Hypothalamus (tissue), 51 donors: ENCODE results near the gene RPTN.
"Not testable (repeated sequence)": the region's sequence is repeated elsewhere in the genome, so short reads cannot be mapped to it uniquely, and the experiment has no call there.

ENCODE experiments used
- DNase-seq, 51 donors: peaks; one replicate each; lab custom pipeline; 2025; lab: John Stamatoyannopoulos, UW

The RPTN gene

GRCh38 chr1:152167835-152168534 lies 9.0 kb upstream of the RPTN start:
- DNase-seq = no peak

- no peak for DNase-seq
Measured at GRCh38 chr1:152166966-152167365, 7.9 kb upstream of the RPTN start.

GRCh38 chr1:152165286-152166077 lies 6.5 kb upstream of the RPTN start:
- DNase-seq = no peak

- DNase-seq = no peak
Measured at GRCh38 chr1:152164517-152165136, 5.6 kb upstream of the RPTN start.

- DNase-seq = no peak
Measured at GRCh38 chr1:152162792-152163463, 3.9 kb upstream of the RPTN start.

DNA sequence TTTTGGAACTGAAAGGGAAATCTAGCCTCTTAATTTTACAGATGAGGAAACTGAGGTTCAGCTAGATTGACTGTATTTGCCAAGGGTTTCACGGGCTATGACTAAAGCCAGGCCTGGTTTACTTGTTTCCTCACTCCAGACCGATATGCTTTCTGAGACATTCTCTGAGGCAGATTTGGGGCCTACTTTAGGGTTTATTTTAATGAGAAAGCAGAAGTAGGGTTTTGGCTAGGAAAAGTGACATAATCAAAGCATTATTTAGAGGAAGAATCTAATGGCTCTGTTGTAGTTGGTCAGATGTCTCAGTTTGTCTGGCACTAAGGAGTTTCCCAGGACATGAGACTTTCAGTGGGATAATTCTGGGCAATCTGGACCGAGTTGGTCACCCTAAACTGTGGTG lies 1.5 kb upstream of the RPTN start:
- DNase-seq = peak in 1 of 51 donors; percentile 17

DNA sequence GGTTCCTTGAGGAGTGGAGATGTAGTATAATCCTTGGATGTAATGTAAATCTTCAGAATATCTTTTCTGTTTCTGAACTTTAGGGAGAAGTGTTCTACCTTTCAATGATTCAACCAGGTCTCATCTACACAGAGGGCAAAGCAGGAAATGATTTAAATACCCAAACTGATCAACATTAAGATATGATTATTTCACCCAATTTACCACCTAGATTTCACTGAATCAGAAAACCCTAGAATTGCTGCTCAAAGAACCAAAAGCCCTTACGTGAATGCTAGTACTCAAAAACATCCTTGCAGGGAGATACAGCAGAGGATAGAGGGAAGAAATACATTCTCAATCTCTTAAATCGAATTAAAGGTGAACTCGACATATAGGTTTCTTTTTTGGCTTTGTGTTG lies 5.0 kb downstream of the RPTN start:
- no peak for DNase-seq

GRCh38 chr1:152151646-152152045 lies 7.4 kb downstream of the RPTN start:
- no peak for DNase-seq

GRCh38 chr1:152148981-152149380 lies 10.0 kb downstream of the RPTN start:
- no peak for DNase-seq

DNA sequence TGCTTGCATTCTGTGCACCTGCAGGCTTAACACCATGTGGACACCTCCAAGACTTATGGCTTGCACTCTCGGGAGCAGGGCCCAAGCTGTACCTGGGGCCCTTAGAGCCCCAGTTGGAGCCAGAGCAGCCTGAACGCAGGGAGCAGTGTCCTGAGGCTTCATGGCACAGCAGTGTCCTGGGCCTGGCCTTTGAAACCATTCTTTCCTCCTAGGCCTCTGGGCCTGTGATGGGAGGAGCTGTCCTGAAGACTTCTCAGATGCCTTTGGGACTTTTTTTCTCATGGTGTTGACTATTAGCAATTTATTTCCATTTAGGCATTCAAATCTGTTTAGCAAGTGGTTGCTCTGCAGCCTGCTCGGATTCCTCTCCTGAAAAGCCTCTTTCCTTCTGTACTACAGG lies 11.0 kb downstream of the RPTN start:
- DNase-seq = no peak

DNA sequence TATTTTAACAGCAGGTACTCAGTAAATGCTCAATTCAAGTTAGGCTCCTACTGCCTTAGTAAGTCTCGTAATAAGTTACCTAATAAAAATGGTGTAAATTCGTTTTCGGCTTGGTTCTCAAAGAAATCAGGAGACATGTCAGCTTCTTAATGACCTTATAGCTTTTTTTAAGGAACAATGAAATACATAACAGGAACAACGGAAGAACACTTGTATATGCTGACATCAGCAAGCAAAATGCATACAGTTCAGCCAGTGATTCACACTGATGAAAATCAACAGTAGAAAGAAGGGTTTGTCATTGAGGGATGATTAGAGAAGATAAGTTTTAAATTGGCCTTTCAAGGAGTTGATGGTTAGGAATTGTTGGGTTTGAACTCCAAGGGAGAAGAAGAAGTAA lies 13.3 kb downstream of the RPTN start:
- no peak for DNase-seq

DNA sequence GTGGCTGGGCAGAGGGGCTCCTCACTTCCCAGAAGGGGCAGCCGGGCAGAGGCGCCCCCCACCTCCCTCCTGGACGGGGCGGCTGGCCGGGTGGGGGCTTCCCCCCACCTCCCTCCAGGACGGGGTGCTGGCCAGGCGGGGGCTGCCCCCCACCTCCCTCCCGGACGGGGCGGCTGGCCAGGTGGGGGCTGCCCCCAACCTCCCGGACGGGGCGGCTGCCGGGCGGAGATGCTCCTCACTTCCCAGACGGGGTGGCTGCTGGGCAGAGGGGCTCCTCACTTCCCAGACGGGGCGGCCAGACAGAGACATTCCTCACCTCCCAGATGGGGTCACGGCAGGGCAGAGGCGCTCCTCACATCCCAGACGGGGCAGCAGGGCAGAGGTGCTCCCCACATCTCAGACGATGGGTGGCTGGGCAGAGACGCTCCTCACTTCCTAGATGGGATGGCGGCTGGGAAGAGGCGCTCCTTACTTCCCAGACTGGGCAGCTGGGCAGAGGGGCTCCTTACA lies 14.3 kb downstream of the RPTN start:
- DNase-seq = not testable (repeated sequence)

GRCh38 chr1:152143150-152143887 lies 15.7 kb downstream of the RPTN start:
- DNase-seq = no peak

DNA sequence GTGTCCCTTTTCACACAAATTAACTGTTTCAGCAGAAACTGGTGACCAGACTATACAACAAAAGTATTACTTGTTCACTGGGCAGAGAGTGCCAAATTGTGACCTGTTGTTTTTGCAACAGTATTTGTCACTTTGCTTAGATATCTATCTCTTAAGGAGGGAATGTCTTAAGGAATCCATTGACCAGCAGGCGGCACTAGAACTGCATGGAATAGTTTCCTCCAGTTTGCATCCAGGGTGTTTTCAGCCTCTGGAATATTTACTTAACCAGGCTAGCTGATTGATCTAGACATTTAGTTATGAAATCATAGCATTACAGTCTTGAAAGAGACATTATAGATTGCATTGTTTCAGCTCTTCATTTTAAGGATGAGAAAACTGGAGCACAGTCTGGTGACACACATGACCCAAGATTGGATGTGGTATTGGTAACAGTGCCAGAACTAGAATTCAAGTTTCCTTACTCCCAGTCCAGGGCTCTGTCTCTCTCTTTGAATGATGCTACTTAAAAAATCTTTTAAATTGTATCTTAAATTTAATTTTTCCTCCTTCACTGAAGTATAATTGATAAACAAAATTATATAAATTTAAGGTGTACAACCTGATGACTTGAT lies 16.9 kb downstream of the RPTN start:
- DNase-seq = peak in 28 of 51 donors; percentile 0 to 72 (median 16)

DNA sequence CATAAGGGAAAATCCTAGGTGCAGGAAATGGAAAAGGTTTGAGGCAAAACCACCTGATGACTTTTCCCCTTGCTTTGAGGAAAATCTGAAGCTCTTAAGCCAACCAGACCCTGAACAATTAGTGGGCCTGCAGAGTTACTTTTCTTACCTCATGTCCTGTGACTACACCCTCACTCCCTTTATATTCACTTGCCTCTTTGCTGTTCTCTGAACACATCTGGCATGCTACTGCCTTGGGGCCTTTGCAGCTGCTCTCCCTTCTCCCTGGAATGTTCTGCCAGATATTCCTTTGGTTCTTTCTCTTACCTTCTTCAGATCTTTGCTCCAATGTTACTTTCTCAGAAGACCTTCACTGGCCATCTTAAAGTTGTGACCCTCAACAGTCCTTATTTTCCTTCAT lies 21.8 kb downstream of the RPTN start:
- no peak for DNase-seq

- DNase-seq = no peak
Measured at GRCh38 chr1:152130186-152130585, 28.8 kb downstream of the RPTN start.

GRCh38 chr1:152127673-152128072 lies 31.4 kb downstream of the RPTN start:
- DNase-seq = no peak

DNA sequence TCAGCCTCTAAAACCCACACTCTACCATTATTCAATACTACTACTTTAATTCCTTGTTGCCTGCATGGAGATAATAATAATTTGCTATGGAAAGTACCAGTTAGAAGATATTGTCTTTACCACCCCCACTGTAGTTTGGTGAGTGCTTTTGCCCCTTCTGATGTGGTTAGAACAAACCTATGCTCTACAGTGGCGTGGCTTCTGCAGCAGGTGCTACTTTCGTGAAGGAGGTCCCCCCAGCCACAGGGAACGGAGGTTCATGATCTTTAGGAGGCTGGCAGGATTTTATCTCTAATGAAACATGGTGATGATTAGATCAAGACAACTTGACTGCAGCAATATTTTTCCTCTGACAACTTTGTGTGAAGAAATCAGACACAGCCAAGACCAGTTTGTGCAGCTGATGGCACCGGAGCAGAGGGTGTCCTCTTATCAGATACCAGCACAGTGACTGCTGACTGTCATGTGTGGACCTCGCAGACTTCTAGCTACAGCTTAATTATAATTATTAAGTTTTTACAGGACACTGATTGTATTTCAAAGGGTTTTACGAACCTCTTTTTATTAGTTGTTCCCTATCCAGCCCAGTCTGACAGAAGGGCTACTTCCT lies 33.1 kb downstream of the RPTN start:
- DNase-seq = no peak

GRCh38 chr1:152118915-152119314 lies 40.1 kb downstream of the RPTN start:
- DNase-seq = no peak
